NCI-H1694 (cell line): ENCODE measurements around the gene HDAC4.

Source experiments
- DNase-seq: peaks from one replicate; lab custom pipeline; 2025; lab: John Stamatoyannopoulos, UW

Gene HDAC4

GRCh38 chr2:239201884-239202283 lies 198.9 kb downstream of the HDAC4 start:
- no peak for DNase-seq

GRCh38 chr2:239201531-239201876 lies 199.3 kb downstream of the HDAC4 start:
- DNase-seq, result no peak

- DNase-seq, result no peak
Observed at GRCh38 chr2:239200646-239201530, 199.9 kb downstream of the HDAC4 start.

GRCh38 chr2:239199041-239199768 lies 201.6 kb downstream of the HDAC4 start:
- no peak for DNase-seq

GRCh38 chr2:239198221-239198620 lies 202.6 kb downstream of the HDAC4 start:
- no peak for DNase-seq

GRCh38 chr2:239197146-239197545 lies 203.7 kb downstream of the HDAC4 start:
- no peak for DNase-seq

GRCh38 chr2:239196474-239197021 lies 204.3 kb downstream of the HDAC4 start:
- no peak for DNase-seq

GRCh38 chr2:239195992-239196391 lies 204.8 kb downstream of the HDAC4 start:
- no peak for DNase-seq

- DNase-seq, result no peak
Observed at GRCh38 chr2:239195318-239195871, 205.4 kb downstream of the HDAC4 start.

- DNase-seq, result no peak
Observed at GRCh38 chr2:239194731-239195317, 206.0 kb downstream of the HDAC4 start.

- no peak for DNase-seq
Observed at GRCh38 chr2:239193925-239194677, 206.7 kb downstream of the HDAC4 start.

- DNase-seq, result no peak
Observed at GRCh38 chr2:239193401-239193811, 207.4 kb downstream of the HDAC4 start.

- DNase-seq, result no peak
Observed at GRCh38 chr2:239192975-239193374, 207.8 kb downstream of the HDAC4 start.

GRCh38 chr2:239192456-239192855 lies 208.4 kb downstream of the HDAC4 start:
- DNase-seq, result no peak

- no peak for DNase-seq
Observed at GRCh38 chr2:239190921-239191885, 209.6 kb downstream of the HDAC4 start.

GRCh38 chr2:239190361-239190760 lies 210.5 kb downstream of the HDAC4 start:
- DNase-seq, result no peak

- DNase-seq, result no peak
Observed at GRCh38 chr2:239189711-239190131, 211.1 kb downstream of the HDAC4 start.

- no peak for DNase-seq
Observed at GRCh38 chr2:239188536-239188935, 212.3 kb downstream of the HDAC4 start.

- no peak for DNase-seq
Observed at GRCh38 chr2:239187464-239188253, 213.2 kb downstream of the HDAC4 start.
